Thoracic aorta (tissue), 2 donors: Measurements from ENCODE around the gene U2AF1L4. TPM values are rescaled to one million over a fixed set of nuclear protein-coding genes. Genes with fewer than 3 reads are reported as not detected.

ENCODE experiments used
- ATAC-seq: fragments of 150-250 bp; one replicate; pipeline ENCODE4 v1.8.0; 2017; ENCODE audit warnings: low read depth; ENCODE audit not compliant: insufficient number of reproducible peaks, low FRiP score
- DNase-seq: peaks from one replicate; pipeline ENCODE4 v3.0.0-alpha.2; 2020; ENCODE audit warnings: low spot score
- H3K27ac ChIP-seq, 2 donors: fragments of 200-600 bp; sonication (generic); 1 replicate in 1 of 2; 2 replicates in 1 of 2; pipeline ENCODE4 v1.5.1; 2016; ENCODE audit warnings: mild to moderate bottlenecking in 2 of 2, moderate library complexity in 2 of 2
- H3K27me3 ChIP-seq: fragments of 200-600 bp; sonication (generic); replicated peaks from 2 replicates; pipeline ENCODE4 v1.6.0; 2016; ENCODE audit warnings: mild to moderate bottlenecking; ENCODE audit not compliant: insufficient read depth
- H3K36me3 ChIP-seq: fragments of 200-600 bp; sonication (generic); one replicate; pipeline ENCODE4 v1.5.1; 2016
- H3K4me1 ChIP-seq, 2 donors: fragments of 200-600 bp; sonication (generic); 1 replicate in 1 of 2; 2 replicates in 1 of 2; pipeline versions ENCODE4 v1.5.1 to v1.6.0; 2016; ENCODE audit warnings: low read depth in 2 of 2, mild to moderate bottlenecking in 1 of 2; ENCODE audit not compliant: control insufficient read depth in 1 of 2
- H3K4me3 ChIP-seq: fragments of 200-600 bp; sonication (generic); 2 replicates; pipeline ENCODE4 v1.5.1; 2016; ENCODE audit warnings: mild to moderate bottlenecking
- H3K9me3 ChIP-seq: fragments of 200-600 bp; sonication (generic); 2 replicates; pipeline ENCODE4 v1.5.1; 2016
- total RNA-seq, 2 donors: library from RNA; depleted of rRNA; stranded (reverse); fragments of >200 nt; gene quantifications; one replicate each; pipeline versions ENCODE4 v1.1.0 to v1.2.3, GENCODE V29; 2016
- TF ChIP-seq, protein P1 (sequence below): fragments of 200-600 bp; sonication (generic); IDR thresholded peaks from one replicate; pipeline ENCODE4 v1.5.1; 2019; ENCODE audit warnings: antibody characterized with exemption

Gene U2AF1L4
- total RNA-seq, 2 donors from 2014 or later, result 34.4 to 42.6 TPM

DNA sequence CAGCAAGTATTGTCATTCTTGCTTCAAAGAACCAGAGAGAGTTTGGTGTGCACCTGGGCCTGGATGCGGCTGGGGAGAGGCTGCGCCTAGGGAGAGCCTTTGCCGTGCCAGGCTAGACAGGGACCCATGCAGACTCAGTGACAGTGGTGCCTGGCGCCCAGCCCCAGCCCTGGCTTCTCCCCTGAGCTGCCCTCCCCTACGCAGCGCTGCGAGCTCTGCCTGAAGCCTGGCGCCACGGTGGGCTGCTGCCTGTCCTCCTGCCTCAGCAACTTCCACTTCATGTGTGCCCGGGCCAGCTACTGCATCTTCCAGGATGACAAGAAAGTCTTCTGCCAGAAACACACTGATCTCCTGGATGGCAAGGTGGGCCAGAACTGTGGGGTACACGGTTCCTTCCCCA lies 15.5 kb downstream of the U2AF1L4 start:
- Histone ChIP-seq H3K4me1 (no peaks in the 10 kb centered on the region), H3K27ac (no peak overlapping the region), H3K9me3 (no peaks in the 10 kb centered on the region), H3K4me3 (no peak overlapping the region), H3K36me3 (peaks cover 84% of the 10 kb centered on the region), H3K27me3 (no peaks in the 10 kb centered on the region)
- no peak for ATAC-seq
- no peak for DNase-seq
- TF ChIP-seq, protein P1, sequence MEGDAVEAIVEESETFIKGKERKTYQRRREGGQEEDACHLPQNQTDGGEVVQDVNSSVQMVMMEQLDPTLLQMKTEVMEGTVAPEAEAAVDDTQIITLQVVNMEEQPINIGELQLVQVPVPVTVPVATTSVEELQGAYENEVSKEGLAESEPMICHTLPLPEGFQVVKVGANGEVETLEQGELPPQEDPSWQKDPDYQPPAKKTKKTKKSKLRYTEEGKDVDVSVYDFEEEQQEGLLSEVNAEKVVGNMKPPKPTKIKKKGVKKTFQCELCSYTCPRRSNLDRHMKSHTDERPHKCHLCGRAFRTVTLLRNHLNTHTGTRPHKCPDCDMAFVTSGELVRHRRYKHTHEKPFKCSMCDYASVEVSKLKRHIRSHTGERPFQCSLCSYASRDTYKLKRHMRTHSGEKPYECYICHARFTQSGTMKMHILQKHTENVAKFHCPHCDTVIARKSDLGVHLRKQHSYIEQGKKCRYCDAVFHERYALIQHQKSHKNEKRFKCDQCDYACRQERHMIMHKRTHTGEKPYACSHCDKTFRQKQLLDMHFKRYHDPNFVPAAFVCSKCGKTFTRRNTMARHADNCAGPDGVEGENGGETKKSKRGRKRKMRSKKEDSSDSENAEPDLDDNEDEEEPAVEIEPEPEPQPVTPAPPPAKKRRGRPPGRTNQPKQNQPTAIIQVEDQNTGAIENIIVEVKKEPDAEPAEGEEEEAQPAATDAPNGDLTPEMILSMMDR, result no peak

DNA sequence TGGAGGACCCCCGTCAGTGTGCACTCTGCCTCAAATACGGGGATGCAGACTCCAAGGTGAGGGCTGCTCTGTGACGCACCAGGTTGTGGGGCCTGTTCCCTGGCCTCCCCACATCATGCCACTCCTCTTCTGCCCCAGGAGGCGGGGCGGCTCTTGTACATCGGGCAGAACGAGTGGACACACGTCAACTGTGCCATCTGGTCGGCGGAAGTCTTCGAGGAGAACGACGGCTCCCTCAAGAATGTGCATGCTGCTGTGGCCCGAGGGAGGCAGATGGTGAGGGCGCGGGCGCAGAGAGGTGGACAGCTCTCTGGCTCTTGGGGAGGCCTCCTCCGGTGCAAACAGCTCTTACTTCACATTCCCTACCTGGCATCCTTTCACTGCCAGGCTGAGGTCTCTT lies 16.2 kb downstream of the U2AF1L4 start:
- H3K27ac ChIP-seq, result no peak overlapping the region
- H3K4me3 ChIP-seq, result no peak overlapping the region
- peaks cover 88% of the 10 kb centered on the region for H3K36me3 ChIP-seq

DNA sequence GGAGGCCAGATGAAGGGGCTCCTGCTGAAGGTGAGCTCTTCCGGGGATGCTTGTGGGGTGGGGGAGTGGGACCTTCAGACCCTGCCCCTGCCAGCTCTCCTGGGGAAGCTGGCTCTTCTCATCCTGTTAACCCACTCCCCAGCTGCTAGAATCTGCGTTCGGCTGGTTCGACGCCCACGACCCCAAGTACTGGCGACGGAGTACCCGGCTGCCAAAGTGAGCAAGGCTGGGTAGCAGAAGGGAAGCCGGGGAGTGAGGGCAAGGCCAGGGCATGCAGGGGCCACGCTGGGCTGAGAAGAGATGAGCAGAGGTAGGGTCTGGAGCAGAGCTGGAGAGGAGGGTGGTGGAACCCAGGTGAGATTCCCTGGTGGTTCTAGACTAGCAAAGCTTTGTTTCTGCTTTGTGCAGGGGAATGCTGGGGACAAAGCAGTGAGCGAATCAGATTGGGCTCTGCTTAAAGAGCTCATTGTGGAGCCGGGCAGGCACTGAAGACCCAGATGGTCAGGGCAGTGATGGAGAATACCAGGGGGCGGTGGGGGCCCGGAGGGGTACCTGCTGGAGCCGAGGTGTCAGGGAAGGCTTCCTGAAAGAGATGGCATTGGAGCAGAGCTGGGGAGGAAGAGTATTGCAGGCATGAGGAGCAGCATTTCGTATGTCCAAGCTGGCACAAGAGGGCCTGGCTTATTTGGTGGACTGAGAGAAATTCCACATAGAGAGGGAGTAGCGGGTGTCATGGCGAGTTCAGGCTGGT lies 17.1 kb downstream of the U2AF1L4 start:
- H3K9me3 ChIP-seq, result no peaks in the 10 kb centered on the region
- TF ChIP-seq, protein P1, result no peak
- H3K4me3 ChIP-seq, result no peak overlapping the region
- DNase-seq (no peak), ATAC-seq (no peak)
- H3K27ac ChIP-seq, result no peak overlapping the region
- peaks cover 90% of the 10 kb centered on the region for H3K36me3 ChIP-seq
- no peaks in the 10 kb centered on the region for H3K4me1 ChIP-seq
- no peaks in the 10 kb centered on the region for H3K27me3 ChIP-seq

More for the DNA sequence above, 16.2 kb downstream of the U2AF1L4 start:
- no peak for ATAC-seq
- Histone ChIP-seq H3K4me1 (no peaks in the 10 kb centered on the region), H3K9me3 (no peaks in the 10 kb centered on the region), H3K27me3 (no peaks in the 10 kb centered on the region)
- TF ChIP-seq, protein P1, result no peak
- DNase-seq, result no peak

DNA sequence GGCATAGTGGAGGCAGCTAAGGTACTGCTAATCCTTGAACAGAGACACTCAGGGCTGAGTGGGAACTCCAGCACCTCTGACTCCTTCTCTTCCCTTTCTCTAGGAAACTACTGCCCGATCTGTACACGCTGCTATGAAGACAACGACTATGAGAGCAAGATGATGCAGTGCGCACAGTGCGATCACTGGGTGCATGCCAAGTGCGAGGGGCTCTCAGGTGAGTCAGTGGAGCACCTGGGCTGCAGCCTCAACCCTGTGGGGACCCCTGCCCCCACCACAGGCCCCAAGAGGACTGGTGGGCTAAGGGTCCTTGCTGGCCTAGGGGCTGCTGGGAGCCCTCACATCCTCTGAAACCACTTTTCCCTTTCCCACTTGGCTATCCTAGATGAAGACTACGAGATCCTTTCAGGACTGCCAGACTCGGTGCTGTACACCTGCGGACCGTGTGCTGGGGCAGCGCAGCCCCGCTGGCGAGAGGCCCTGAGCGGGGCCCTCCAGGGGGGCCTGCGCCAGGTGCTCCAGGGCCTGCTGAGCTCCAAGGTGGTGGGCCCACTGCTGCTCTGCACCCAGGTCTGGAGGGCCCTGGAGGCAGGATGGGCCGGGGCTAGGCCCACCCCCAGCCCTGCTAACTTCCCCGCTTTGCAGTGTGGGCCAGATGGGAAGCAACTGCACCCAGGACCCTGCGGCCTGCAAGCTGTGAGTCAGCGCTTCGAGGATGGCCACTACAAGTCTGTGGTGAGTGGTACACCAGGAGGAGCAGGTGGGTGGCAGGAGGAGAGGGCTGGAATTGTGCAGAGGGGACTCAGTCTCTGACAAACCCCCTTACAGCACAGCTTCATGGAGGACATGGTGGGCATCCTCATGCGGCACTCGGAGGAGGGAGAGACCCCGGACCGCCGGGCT lies 17.9 kb downstream of the U2AF1L4 start:
- no peak overlapping the region for H3K4me3 ChIP-seq
- H3K36me3 ChIP-seq, result peaks cover 95% of the 10 kb centered on the region
- no peaks in the 10 kb centered on the region for H3K27me3 ChIP-seq
- H3K9me3 ChIP-seq, result no peaks in the 10 kb centered on the region
- TF ChIP-seq, protein P1, result no peak
- DNase-seq (no peak), ATAC-seq (no peak)
- H3K4me1 ChIP-seq, result no peaks in the 10 kb centered on the region
- H3K27ac ChIP-seq, result no peak overlapping the region

DNA sequence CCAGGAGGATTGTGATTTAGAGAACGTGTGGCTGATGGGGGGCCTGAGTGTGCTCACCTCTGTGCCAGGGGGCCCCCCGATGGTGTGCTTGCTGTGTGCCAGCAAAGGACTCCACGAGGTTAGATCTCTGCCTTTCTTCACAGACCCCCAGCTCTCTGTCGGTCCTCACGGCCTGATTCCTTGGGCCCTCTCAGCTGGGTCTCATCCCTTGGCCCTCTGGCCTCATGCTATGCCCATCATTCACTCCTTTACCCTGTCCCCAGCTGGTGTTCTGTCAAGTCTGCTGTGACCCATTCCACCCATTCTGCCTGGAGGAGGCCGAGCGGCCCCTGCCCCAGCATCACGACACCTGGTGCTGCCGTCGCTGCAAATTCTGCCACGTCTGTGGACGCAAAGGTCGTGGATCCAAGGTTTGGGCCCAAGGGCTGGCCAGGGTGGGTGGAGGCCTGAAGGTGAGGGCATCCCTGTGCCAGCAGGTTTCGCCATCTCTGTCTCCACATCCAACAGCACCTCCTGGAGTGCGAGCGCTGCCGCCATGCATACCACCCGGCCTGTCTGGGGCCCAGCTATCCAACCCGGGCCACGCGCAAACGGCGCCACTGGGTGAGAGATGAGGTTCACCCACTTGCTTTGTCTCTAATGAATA lies 19.9 kb downstream of the U2AF1L4 start:
- no peak for ATAC-seq
- DNase-seq, result no peak
- no peaks in the 10 kb centered on the region for H3K9me3 ChIP-seq
- TF ChIP-seq, protein P1, result no peak
- H3K36me3 ChIP-seq, result peaks cover 96% of the 10 kb centered on the region
- no peaks in the 10 kb centered on the region for H3K27me3 ChIP-seq
- H3K4me3 ChIP-seq, result no peak overlapping the region
- H3K4me1 ChIP-seq, result no peaks in the 10 kb centered on the region
- H3K27ac ChIP-seq, result no peak overlapping the region
